ENCODE measurements around the gene MVK.

Gene MVK

DNA sequence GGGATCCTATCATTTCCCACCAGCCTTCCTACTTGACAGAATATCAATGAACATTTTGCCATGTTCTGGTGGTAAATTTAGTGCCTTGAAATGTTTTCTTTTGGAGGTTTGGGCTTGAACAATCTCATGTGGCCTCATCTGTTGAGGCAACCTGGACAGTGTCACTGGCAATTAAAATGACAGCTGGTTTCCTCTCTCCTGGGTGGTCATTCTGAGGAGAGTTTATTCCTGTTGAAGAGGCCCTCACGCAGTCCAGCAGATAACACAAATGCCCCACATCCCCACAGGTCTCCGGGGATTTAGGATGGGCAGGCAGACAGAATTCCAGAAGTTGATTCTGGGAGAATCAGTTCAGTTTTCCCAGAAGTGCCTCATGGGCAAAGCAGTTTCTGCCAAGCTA is 42.2 kb upstream of the MVK start:
- TF ChIP-seq, protein P1, sequence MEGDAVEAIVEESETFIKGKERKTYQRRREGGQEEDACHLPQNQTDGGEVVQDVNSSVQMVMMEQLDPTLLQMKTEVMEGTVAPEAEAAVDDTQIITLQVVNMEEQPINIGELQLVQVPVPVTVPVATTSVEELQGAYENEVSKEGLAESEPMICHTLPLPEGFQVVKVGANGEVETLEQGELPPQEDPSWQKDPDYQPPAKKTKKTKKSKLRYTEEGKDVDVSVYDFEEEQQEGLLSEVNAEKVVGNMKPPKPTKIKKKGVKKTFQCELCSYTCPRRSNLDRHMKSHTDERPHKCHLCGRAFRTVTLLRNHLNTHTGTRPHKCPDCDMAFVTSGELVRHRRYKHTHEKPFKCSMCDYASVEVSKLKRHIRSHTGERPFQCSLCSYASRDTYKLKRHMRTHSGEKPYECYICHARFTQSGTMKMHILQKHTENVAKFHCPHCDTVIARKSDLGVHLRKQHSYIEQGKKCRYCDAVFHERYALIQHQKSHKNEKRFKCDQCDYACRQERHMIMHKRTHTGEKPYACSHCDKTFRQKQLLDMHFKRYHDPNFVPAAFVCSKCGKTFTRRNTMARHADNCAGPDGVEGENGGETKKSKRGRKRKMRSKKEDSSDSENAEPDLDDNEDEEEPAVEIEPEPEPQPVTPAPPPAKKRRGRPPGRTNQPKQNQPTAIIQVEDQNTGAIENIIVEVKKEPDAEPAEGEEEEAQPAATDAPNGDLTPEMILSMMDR (conservative IDR thresholded peaks at IDR 0.05; ENCODE audit: control insufficient read depth, insufficient read depth, low read depth, low read length): no peak
- no peak for DNase-seq (ENCODE audit: low read depth)
- no peak overlapping the region for H3K4me3 ChIP-seq (ENCODE audit: control insufficient read depth, low read depth, low read length)

DNA sequence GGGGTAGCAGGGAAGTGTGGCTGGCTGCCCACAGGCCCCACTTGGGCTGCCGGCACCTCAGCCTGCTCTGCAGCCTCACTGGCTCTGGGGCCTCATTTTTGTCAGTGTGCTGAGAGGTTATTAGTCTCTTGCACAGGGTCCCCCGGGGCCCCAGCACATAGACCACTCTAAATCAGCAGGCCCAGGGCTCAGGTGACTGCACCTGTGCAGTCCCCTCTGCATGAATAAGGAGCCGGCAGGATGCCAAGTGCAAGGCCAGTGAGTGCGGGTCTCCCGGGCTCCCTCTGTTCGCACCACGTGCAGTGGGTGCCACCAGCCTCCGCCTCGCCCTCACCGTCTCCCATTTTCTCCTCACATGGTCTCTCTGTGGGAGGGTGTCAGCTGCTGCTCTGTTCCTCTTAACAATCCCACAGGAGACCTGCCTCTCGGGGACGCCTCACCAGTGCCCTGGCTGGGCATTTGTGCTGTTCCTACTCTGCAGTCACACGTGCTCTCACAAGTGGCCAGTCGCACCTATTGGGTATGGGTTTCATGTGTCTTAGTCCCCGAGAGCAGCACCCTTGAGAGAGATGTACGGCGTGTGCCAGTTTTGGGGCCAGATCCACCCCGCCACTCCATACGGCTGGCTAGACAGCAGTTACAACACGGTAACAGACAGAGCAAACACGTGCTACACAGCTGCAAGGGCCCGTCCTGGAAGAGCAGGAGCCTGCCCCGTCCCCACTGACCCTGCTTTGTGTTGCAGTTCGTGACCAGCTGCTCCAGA is 40.7 kb upstream of the MVK start:
- H3K4me3 ChIP-seq (ENCODE audit: control insufficient read depth, low read depth, low read length): no peak overlapping the region
- DNase-seq (ENCODE audit: low read depth): no peak
- TF ChIP-seq, protein P1 (conservative IDR thresholded peaks at IDR 0.05; ENCODE audit: control insufficient read depth, insufficient read depth, low read depth, low read length): no peak

DNA sequence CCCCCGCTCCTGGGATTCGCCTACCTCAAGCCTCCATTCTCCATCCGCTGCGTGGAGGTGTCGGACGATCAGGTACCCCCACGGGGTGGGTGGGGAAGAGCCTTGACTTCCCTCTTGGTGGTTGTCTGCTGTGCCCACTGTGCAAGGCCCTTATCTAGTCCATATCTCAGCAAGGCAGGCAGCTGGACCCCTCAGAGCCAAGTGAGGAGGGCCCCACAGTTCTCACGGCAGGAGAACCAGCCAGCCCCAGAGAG is 40.2 kb upstream of the MVK start:
- TF ChIP-seq, protein P1 (conservative IDR thresholded peaks at IDR 0.05; ENCODE audit: control insufficient read depth, insufficient read depth, low read depth, low read length): no peak
- no peak for DNase-seq (ENCODE audit: low read depth)
- H3K4me3 ChIP-seq (ENCODE audit: control insufficient read depth, low read depth, low read length): no peak overlapping the region

DNA sequence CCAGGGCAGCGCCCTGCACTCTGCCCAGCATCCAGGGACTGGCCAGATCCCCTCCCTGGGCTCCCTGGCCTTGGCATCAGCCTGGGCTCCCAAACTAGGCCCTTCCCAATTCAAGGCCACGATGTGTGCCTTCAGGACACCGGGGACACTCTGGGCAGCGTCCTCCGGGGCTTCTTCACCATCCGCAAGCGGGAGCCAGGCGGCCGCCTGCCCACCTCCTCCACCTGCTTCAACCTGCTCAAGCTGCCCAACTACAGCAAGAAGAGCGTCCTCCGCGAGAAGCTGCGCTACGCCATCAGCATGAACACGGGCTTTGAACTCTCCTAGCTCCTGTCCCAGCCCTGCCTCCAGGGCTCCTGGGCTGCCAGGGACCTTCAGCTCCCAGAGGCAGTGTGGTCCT is 39.1 kb upstream of the MVK start:
- TF ChIP-seq, protein P1 (conservative IDR thresholded peaks at IDR 0.05; ENCODE audit: control insufficient read depth, insufficient read depth, low read depth, low read length): no peak
- no peak overlapping the region for H3K4me3 ChIP-seq (ENCODE audit: control insufficient read depth, low read depth, low read length)
- no peak for DNase-seq (ENCODE audit: low read depth)

DNA sequence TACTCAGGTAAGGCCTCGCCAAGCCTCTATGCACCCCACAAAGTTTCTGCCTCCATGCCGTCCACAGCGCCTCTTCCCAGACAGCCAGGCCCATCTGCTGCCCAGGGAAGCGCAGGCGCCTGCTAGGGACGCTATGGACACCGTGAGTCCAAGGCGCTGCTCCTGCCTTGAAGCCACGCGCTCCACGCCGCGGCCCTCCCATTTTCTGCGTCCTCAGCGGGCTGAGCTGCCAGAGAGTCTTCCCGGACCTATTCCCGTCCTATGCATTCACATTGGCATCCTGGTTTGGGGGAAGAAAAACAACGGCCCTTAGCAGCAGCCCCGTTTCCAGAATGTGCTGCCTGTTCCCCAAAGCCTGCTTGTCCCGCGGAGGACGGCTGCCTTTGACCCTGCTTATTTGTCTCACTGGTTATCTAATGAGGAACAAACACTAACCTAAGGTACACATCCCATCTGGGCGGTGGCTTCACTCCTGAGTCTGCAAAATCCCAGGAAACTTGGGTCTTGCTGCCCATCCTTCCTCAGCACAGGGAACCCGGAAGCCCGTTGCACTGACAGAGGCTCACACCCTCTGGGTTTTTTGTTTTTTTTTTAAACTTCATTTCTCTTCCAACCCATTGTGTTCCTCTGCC is 38.2 kb upstream of the MVK start:
- DNase-seq (ENCODE audit: low read depth): no peak
- H3K4me3 ChIP-seq (ENCODE audit: control insufficient read depth, low read depth, low read length): no peak overlapping the region
- TF ChIP-seq, protein P1 (conservative IDR thresholded peaks at IDR 0.05; ENCODE audit: control insufficient read depth, insufficient read depth, low read depth, low read length): no peak

DNA sequence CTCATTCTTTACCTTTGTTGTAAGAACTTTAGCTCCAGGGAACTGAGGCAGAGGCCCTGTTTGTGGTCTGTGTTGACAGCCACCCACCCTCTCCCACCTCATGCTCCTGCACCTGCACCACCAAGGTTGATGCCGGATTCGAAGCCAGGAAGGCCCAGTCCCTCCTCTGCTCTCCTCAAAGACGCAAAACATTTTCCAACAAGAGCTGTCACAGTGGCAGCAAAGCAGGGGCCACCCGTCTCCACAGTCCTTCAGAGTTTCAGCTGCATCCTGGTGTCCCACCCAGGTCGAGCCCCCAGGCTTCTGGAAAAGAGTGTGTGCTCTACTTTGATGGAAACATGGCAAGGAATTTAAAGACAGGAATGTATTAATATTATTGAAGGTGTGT is 37.7 kb upstream of the MVK start:
- no peak overlapping the region for H3K4me3 ChIP-seq (ENCODE audit: control insufficient read depth, low read depth, low read length)
- DNase-seq (ENCODE audit: low read depth): no peak
- TF ChIP-seq, protein P1 (conservative IDR thresholded peaks at IDR 0.05; ENCODE audit: control insufficient read depth, insufficient read depth, low read depth, low read length): no peak
